ENCODE data around the gene NRARP. TPM values are rescaled to one million over a fixed set of nuclear protein-coding genes. Genes with fewer than 3 reads are reported as not detected.
A peak's percentile ranks its signal among the peaks of the same experiment; 100 is the strongest.

The NRARP gene
- total RNA-seq, 1 experiment from 2014 or later, result 3.5 TPM

DNA sequence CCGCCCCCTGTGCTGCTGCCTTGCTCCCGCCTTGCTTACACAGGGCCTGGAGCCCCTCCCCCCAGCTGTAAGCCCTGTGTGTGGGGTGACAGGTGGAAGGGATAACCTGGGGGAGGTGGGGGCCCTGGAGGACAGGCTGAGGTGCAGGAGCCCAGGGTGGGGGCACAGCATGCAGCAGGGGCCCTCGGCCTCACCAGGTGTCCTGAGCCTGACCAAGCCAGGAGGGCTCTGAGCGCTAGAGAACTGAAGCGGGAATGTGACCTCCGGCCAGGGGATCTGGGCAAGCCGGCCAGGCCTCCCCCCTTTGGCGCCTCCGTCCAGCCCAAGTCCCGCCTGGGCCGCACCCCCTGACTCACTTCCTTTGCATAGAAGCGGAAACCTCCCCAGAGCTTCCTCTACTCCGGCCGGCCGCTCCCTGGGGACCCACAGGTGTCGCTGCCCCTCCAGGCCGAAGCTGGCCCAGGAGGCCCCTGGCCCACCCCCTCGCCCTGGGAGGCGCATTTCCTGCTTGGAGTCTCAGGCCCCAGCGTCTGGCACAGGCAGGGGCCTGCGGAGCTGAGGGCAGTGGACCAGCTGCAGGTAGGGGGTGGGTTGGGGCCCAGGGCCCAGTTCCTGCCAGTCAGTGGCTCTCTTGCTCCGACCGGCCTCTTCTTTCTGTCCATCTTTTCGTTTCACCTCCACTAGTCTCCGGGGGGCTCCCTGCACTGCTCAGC is 24.6 kb downstream of the NRARP start, which contains the start of gene TOR4A:
Gene TOR4A (plus strand): TSS at position 398 of the 713 bp plus-strand sequence. CDS start 964 bp downstream, outside the sequence.
- DNase-seq (ENCODE audit: low read depth), result peak; percentile 94

DNA sequence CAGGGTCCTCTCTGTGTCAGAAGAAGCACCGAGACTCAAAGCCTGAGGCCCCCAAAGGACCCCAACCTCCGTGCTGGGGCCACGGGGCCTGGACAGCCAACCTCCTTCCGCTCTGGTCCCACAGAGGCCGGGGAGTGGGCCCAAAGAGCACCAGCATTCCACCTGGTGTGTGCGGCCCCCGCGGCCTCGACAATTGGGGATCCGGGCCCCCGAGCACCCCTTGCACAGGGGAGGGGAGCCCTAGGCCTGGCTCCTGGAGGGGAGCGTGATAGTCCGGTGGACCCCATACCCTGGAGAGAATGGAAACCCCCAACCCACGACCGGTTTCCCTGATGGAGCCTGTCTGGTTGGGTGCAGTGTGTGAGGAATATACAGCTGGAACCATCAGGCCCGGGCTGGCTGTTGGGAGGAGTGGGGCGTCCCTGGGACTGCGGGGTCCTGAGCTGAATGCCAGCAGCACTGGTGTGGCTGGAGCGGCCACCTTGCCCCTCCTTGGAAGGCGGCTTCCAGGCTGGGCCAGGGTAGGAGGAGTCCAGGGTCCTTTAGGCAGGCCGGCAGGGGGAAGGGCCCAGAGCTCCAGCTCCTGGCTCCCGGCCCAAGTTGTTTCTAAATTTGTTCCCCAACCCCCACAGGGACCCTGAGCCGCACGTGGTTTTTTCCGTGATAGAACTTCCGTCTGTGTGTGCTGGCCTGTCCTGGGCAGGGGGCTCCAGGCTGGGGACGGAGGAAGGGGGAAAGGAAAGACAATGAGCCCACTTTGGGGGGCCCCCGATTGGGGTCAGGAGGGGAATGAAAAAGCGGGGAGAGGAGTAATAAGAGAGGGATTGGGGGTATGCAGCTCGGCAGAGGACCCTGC is 25.4 kb downstream of the NRARP start:
- DNase-seq (ENCODE audit: low read depth), result peak; percentile 59

DNA sequence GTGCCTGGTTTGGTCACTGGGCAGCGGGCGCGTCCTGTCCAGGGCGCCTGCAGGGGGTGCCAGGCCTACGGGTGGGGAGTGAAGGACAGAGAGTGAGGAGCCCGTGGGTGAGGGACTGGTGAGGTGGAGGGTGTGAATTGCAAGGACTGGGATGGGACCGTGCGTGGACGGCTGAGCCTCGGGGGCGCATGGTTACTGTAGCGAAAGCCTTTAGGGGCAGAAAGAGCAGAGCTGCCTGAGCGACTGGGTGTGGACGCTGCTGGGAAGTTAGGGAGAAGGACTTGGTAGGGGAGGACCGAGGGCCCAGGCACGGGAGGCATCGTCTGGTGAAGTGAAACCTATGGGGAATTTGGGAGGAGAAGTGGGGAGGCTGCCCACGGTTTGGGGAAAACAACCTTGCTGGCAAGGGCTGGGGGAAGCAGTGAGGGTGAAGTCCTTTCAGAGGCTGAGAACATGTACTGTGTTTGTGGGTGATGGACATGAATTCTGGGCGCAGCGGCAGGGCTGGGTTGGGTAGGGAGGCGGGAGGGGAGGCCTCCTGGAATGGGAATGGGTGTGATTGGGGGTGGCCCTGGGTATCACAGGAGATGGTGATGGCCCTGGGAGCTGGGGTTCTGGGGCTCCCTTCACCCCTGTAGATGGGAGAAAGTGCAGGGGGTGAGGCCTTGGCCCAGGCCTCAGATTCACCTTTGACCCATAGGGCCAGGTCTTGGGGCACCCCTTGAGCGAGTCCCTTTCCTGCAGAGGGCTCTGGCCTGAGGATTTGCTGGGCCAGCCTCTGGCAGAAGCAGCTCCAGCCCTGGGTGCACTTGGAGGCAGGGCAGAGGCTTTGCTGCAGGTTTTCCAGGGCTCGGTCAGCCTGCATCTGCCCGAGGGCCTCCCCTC is 26.2 kb downstream of the NRARP start:
- DNase-seq (ENCODE audit: low read depth), result peak; percentile 16

DNA sequence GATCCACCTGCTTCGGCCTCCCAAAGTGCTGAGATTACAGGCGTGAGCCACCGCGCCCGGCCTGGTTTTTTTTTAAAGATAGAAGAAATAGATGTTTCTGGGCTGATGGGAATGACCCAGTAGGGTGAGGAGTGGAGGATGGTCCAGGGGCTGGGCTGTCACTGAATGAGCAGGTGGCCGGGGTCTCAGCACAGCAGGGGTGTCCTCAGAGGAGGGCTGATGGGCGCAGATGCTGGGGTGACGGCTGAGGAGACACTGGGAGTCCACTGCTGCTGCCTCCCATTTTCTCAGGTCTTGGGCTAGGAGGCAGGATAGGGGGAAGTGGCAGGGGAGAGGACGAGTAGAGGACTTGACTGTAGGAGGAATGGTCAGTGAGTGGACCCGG is 26.9 kb downstream of the NRARP start:
- no peak for DNase-seq (ENCODE audit: low read depth)

DNA sequence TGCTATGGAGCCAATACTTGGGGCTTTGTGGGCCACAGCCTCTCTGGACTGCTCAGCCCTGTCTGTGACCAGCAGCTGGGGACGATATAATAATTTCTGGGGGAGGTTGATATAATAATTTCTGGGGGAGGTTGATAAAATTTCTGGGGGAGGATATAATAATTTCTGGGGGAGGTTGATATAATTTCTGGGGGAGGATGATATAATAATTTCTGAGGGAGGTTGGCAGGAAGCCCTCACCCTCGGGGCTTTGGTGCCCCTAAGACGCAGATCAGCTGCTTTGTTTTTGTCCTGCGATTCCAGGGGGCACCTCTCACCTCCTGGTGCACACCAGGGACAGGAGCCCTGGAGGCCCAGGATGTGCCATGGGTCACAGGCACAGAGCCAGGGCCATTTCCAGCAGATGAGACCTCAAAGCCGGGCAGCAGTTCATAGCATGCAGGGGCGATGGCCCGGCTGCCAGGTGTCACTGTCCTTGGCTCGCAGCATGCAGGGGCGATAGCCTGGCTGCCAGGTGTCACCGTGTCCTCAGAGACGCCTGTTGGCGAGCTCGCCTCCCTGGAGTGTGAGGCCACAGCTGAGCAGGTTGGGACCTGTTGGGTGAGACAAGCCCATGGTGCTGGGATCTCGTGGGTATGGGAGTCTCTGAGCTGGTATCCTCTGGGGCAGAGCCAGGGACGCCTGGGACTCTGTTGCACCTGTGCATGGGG is 28.3 kb downstream of the NRARP start:
- DNase-seq (ENCODE audit: low read depth), result no peak

DNA sequence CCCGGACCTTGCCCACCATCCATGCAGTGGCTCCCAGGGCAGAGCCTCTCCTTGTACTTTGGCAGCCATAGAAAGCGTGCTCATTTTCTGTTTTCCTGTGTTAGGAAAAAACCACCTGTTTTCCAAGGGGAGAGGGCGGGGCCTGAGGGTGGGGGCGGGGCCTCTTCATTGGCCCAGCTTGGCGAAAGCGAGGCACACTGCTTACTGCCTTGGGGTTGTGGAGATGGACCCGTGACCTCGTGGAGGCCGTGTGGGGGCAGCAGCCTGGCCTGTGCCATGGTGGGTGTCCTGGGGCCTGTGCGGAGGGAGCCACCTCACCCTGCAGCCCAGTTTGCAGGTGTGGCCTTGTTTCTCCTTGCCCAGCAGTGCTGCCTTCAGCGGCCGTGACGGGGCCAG is 29.0 kb downstream of the NRARP start:
- no peak for DNase-seq (ENCODE audit: low read depth)

DNA sequence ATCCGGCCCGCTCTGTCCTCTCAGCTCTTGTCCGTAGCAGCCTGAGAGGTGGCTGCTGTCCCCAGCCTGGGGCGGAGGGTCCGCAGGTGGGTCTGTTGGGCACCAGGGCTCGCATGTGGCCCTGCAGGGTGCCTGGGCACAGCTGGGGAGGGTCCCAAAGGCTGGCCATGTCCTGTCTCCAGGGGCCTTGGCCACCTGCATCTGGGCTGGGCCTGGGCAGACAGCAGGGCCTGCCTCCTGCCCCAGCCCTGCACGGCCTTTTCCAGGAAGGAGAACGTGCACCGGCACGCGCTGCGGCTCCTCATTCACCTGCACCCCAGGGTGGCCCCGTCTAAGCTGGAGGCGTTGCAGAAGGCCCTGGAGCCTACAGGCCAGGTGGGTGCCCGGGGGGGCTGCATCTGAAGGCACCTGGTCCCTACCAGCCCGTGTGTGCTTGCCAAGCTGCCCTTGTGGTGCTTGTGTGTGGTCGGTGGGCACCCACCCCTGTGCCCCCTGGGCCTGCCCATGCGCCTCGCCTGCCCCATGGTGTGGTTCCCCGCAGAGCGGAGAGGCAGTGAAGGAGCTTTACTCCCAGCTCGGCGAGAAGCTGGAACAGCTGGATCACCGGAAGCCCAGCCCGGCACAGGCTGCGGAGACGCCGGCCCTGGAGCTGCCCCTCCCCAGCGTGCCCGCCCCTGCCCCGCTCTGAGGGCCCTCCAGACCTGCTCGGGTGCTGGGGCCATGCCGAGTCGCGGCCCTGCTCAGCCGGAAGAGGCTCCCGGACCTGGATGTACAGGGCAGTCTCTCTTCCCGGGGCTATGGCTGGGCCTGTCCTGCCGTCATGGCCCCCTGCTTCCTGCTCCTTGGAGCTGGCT is 29.6 kb downstream of the NRARP start:
- no peak for DNase-seq (ENCODE audit: low read depth)

DNA sequence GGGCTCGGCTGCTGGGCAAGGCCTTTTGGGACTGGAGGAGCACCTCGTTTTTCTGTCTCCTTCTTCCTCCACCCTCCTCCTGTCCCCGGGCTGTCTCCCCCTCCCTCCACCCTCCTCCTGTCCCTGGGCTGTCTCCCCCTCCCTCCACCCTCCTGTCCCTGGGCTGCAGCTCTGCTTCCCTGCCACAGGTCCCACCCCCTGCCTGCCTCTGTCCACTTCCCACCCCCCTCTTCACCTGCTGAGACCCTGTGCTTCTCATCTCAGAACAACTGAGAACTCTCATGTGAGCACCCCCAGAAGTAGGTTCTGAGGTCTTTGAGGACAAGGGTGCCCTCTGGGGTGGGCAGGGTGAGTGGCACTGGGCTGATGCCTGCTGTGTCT is 30.4 kb downstream of the NRARP start:
- DNase-seq (ENCODE audit: low read depth), result no peak

DNA sequence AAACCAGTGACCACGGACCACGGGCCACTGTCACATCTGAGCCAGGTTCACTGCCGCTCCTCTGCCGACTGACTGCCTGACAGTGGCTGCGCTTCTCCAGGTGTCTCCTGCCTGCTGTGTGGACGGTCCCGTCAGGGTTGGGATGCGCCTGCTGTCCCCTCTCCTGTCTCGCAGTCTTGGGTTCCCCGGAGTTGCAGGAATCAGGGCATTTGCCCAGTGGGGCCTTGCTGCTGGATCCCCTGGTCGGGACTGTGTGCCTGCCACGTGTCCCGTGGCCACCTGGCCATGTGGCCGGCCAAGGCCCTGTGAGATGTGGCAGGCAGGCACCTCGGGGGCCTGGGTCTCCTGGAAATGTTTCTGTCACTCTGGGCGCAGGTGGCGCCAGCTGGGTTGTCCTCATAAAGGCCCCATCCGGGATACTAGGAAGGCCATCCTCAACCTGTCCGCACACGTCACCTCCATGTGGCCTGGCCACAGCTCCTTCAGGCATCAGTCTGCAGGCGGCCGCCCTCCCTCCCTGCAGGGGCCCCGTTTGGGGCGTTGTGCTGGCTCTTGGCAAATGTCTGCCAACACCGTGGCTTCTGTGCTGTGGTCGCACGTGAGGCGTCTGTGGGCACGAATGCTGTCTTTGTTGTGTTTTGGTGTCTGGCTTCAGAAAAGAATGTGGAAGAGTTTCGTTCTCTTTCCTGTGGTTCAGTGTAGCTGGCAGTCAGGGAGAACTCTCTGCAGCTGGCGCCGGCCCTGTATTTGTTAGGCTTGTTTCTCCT is 31.0 kb downstream of the NRARP start:
- no peak for DNase-seq (ENCODE audit: low read depth)

DNA sequence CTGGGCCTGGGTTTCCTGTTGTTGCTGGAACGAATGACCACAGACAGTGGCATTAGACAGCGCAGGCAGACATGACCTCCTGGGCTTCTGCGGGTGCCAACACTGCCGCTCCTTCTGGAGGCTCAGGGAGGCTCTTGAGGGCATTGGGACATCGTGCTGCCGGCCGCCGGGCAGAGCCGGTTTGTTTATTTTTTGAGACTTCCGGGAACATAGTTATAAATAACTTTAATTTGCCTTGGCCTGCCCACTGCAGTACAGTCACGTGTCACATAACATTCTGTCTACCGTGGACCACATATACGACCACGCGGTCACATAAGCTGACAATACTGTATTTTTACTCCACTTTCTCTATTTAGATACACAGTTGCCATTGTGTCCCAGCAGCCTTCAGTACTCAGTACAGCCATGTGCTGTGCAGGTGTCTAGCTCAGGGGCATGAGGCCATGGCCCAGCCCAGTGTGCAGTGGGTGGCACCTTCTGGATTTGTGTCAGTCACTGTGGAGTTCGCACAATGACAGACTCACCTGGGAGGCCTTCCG is 32.8 kb downstream of the NRARP start:
- no peak for DNase-seq (ENCODE audit: low read depth)

DNA sequence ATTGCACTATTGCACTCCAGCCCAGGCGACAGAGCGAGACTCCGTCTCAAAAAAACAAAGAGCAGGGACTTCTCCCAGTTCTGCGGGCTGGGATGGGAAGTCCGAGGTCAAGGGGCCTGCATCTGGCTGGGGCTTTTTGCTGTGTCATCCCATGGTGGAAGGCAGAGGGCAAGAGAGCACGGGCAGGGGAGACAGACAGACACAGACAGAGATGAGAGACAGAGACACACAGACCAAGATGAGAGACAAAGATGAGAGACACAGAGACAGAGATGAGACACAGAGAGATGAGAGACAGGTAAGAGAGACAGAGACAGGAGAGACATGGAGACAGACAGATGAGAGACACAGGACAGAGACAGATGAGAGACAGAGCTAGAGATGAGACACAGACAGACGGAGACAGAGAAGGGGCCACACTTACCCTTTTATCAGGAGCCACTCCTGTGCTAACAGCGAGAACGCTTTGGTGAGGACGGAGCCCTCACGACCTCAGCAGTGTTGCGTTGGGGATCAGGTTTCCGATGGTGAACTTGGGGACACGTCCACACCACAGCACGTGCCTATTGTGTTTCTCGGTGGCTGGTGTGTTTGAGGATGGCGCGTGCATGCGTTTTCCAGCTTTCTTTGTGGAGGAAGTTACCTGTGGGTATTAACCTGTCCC is 33.4 kb downstream of the NRARP start:
- DNase-seq (ENCODE audit: low read depth), result no peak

DNA sequence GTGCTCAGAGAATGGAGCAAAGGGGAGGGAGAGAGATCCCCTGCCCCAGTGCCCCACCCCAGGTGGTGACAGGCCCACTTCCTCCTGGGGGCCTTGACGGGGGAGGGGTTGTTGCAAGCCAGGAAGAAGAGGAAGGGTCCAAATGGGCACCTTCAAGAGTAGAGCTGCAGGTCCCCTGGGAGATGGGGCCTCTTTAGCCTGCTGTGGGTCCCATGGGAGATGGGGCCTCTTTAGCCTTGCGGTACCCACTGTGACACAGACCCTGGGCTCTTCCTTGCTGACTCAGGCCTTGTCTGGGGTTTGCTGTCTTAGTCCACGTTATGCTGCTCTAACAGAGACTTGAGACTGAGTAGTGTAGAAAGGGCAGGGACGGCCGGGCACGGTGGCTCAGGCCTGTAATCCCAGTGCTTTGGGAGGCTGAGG is 34.1 kb downstream of the NRARP start:
- DNase-seq (ENCODE audit: low read depth), result no peak

DNA sequence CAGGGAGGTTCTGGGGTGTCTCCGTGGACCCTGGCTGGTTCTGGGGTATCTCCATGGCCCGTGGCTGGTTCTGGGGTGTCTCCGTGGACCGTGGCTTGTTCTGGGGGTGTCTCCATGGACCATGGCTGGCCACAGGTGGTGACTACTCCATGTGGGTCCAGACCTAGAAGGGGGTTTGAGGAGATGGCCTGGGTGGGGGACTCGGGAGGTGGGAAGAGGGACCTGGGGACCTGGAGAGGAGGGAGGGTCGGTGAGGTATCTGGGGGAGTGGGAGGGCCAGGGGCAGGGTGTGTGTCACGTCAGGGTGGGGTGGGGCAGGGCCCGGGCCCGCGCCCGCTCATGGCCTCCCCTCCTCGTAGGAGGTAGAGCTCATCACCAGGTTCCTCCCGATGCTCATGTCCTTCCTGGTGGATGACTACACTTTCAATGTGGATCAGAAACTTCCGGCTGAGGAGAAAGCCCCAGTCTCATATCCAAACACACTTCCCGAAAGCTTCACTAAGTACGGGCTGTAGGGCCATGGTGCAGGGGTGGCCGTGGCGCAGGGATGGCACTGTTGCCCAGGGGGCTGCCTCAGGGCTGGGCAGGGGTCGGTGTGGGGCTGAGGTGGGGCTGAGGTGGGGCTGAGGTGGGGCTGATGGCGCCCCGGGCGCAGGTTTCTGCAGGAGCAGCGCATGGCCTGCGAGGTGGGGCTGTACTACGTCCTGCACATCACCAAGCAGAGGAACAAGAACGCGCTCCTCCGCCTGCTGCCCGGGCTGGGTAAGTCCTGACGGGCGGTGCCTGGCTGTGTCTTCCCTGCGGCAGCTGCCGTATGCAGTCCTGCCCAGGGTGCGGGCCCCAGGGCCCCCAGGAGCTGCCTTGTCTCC is 35.3 kb downstream of the NRARP start:
- DNase-seq (ENCODE audit: low read depth), result no peak

DNA sequence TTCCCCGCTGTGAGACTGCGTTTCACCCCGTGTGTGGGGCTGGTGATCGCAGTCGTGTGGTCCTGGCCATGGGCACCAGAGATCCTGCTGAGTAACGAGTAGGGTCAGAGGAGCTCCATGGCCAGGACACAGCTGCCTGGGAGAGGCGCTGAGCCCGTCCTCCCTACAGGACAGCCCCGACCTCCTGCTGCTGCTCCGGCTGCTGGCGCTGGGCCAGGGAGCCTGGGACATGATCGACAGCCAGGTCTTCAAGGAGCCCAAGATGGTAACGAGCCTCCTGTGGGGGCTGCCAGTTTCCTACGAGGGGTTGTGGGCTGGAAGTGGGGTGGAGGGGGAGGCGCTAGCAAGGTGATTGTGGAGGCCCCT is 35.9 kb downstream of the NRARP start:
- no peak for DNase-seq (ENCODE audit: low read depth)

DNA sequence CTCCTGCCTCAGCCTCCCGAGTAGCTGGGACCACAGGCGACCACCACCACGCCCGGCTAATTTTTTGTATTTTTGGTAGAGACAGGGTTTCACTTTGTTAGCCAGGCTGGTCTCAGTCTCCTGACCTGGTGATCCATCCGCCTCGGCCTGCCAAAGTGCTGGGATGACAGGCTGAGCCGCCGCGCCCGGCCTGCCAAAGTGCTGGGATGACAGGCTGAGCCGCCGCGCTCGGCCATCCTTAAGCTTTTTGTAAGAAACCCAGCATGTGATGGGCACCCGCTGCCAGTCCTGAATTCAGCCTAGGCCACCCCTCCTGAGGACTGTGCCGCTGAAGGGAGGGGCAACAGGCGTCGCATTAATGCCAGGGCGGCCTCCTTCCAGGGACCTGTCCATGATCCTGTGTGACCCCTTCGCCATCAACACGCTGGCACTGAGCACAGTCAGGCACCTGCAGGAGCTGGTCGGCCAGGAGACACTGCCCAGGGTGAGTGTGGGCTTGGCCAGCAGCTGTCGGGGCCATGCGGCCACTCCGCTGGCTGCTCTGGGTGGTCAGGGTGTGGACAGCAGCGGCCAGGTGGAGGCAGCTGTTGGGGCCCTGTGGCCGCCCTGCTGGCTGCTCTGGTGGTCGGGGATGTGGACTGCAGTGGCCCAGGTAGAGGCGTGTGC is 36.4 kb downstream of the NRARP start:
- DNase-seq (ENCODE audit: low read depth), result no peak

DNA sequence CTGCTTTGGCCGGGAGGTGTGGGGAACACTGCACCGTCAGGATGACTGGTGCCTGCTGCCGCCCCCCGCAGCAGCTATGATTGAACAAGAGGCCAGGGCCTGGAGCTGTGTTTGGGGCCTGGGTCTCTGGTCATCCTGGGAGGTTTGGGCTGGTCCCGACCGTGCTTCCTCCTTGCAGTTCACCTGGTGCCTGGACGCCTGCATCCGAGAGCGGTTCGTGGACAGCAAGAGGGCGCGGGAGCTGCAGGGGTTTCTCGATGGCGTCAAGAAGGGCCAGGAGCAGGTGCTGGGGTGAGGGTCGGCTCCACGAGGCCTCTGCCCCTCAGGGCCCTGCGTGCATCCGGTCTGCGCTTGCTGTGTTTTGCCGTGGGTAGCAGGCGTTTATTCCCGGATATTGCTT is 38.0 kb downstream of the NRARP start:
- no peak for DNase-seq (ENCODE audit: low read depth)

DNA sequence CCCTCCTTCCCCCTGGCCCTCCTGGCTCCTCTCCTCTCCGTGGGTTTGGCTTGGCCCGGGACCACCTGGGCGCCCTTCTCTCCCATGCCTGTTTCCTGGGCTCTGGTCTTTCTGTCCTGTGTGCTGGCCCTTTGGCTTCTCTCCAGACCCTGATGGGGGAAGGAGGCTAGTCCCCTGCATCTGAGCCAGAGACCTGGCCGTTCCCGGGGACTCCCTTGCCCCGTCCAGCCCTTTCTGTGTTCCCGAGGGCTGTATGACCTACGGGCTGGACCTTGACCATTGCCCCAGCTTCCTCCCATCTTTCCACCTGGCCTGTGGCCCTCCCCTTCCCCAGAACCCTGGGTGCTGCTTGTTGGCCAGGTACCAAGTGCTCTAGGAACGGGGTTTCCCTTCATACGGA is 38.6 kb downstream of the NRARP start:
- DNase-seq (ENCODE audit: low read depth), result no peak

DNA sequence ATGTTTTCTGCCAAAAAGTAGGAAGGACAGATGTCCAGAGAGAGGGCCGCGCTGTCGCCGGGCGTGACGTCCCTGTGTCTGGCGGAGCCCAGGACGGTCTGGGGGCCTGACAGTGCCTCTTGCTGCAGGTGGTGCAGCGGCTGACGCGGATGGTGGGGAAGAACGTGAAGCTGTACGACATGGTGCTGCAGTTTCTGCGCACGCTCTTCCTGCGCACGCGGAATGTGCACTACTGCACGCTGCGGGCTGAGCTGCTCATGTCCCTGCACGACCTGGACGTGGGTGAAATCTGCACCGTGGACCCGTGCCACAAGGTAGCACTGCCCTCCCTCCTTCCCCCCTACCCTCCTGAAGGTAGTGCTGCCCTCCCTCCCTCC is 39.2 kb downstream of the NRARP start:
- DNase-seq (ENCODE audit: low read depth), result no peak
